Measurements from ENCODE around the gene MAN1B1.

Gene MAN1B1

GRCh38 chr9:137158625-137159024 lies 71.8 kb downstream of the MAN1B1 start:
- Histone ChIP-seq H4K20me1 (ENCODE audit: insufficient read depth, low read length) (no peaks in the 10 kb centered on the region), H3K4me1 (ENCODE audit: low read length) (peaks cover 23% of the 10 kb centered on the region), H3K79me2 (ENCODE audit: low read length) (no peaks in the 10 kb centered on the region), H3K27me3 (replicated peaks; ENCODE audit: insufficient read depth, low read length) (peaks cover 52% of the 10 kb centered on the region), H3K4me2 (ENCODE audit: low read depth, low read length) (peak overlapping the region; percentile 52; the same call in 1 of the 2 replicates), H3K9ac (ENCODE audit: low read length) (no peak overlapping the region), H3K9me3 (replicated peaks; ENCODE audit: insufficient read depth, low read length) (no peaks in the 10 kb centered on the region), H3K27ac (ENCODE audit: low read length) (no peak overlapping the region), H3K36me3 (replicated peaks; ENCODE audit: insufficient read depth, low read length) (no peaks in the 10 kb centered on the region), H3K4me3 (ENCODE audit: low read length) (no peak overlapping the region), H3K9me2 (replicated peaks; ENCODE audit: insufficient read depth, low read length) (no peaks in the 10 kb centered on the region), H3F3A (ENCODE audit: insufficient read depth, low read length) (no peaks in the 10 kb centered on the region), H2AFZ (ENCODE audit: low read length) (0 out of 2 replicates have a peak overlapping the region, but pooled peaks have one; percentile 4)
- TF ChIP-seq EZH2 (optimal IDR thresholded peaks at IDR 0.05; ENCODE audit: low read depth, low read length), result no peak
- no peak for TF ChIP-seq EZH2phosphoT487 (IDR thresholded peaks at IDR 0.05; ENCODE audit: low read length)
- TF ChIP-seq CTCF (IDR thresholded peaks at IDR 0.05; ENCODE audit: low read length), result no peak
- peak; percentile 3 for DNase-seq

All from MM.1S (cell line).